ENCODE data around the gene IGFN1. TPM values are rescaled to one million over a fixed set of nuclear protein-coding genes. Genes with fewer than 3 reads are reported as not detected.
A peak's percentile ranks its signal among the peaks of the same experiment; 100 is the strongest.

IGFN1 gene
- total RNA-seq, 1 donor: under 0.01 TPM

DNA sequence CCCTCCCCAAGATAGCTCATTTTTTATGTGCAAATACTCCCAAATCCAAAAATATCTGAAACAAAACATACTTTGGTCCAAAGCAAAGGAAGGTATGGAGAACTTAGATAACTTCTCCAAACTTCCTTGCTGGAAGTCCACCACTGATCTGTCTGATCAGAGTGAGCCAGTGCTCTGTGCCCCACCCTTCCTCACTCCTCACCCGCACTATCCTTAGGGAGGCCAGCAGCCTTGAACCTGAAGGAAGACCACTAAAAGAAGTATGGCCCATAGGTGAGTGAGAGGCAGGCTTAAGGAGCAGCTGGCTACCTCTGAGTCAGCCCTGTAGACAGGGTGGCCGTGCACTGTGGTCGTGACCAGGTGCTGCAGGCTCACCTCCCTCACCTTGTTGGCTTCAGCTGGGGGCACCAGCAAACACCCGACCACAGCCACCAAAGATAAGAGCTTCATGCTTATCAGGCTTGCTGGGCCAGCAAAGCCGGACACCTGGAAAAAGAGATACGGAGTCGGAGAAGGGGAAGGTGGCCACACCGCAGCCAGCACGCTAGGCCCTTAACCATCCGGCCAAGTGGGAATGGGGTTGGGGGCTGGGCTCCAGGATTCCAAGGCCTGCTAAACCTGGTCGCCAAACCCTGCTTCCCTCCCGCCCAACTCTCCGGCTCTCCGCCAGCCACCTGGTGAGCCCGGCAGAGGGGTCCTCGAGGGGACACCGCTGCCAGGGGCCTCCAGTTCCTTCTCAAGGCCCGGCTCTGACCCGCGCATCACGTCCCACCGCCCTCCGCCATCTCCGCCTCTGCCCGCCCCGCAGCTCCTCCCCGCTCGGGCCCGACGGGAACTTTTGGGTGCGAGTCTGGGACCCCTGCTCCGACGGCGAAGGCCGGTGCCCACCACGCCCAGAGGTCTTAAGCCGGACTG, 36.9 kb upstream of the IGFN1 start:
- peaks cover 30% of the 10 kb centered on the region for H3K36me3 ChIP-seq (ENCODE audit: insufficient read depth, low read length)
- peak; percentile 82 for DNase-seq (ENCODE audit: insufficient read length, low spot score, missing footprints)
- H3K4me1 ChIP-seq (ENCODE audit: insufficient read depth, low read length): peaks cover 13% of the 10 kb centered on the region
- peaks cover 13% of the 10 kb centered on the region for H3K27me3 ChIP-seq (ENCODE audit: insufficient read depth, low read length)
- H3K4me2 ChIP-seq (ENCODE audit: insufficient read depth, low read length): peak overlapping the region; percentile 96
- TF ChIP-seq, protein P1, sequence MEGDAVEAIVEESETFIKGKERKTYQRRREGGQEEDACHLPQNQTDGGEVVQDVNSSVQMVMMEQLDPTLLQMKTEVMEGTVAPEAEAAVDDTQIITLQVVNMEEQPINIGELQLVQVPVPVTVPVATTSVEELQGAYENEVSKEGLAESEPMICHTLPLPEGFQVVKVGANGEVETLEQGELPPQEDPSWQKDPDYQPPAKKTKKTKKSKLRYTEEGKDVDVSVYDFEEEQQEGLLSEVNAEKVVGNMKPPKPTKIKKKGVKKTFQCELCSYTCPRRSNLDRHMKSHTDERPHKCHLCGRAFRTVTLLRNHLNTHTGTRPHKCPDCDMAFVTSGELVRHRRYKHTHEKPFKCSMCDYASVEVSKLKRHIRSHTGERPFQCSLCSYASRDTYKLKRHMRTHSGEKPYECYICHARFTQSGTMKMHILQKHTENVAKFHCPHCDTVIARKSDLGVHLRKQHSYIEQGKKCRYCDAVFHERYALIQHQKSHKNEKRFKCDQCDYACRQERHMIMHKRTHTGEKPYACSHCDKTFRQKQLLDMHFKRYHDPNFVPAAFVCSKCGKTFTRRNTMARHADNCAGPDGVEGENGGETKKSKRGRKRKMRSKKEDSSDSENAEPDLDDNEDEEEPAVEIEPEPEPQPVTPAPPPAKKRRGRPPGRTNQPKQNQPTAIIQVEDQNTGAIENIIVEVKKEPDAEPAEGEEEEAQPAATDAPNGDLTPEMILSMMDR (IDR thresholded peaks at IDR 0.05; ENCODE audit: extremely low read depth, low read depth, low read length): no peak
- peaks cover 9% of the 10 kb centered on the region for H3K79me2 ChIP-seq (ENCODE audit: insufficient read depth, low read length)
- H3K9me3 ChIP-seq (ENCODE audit: low read depth, low read length): no peaks in the 10 kb centered on the region
- peak overlapping the region; percentile 65 for H3K27ac ChIP-seq (ENCODE audit: low read depth, low read length)
- peaks cover 4% of the 10 kb centered on the region for H4K20me1 ChIP-seq (ENCODE audit: insufficient read depth, low read length)
- H3K4me3 ChIP-seq (ENCODE audit: insufficient read depth, low read length): peak overlapping the region; percentile 91
- peak overlapping the region; percentile 99 for H2AFZ ChIP-seq (ENCODE audit: low read length)

DNA sequence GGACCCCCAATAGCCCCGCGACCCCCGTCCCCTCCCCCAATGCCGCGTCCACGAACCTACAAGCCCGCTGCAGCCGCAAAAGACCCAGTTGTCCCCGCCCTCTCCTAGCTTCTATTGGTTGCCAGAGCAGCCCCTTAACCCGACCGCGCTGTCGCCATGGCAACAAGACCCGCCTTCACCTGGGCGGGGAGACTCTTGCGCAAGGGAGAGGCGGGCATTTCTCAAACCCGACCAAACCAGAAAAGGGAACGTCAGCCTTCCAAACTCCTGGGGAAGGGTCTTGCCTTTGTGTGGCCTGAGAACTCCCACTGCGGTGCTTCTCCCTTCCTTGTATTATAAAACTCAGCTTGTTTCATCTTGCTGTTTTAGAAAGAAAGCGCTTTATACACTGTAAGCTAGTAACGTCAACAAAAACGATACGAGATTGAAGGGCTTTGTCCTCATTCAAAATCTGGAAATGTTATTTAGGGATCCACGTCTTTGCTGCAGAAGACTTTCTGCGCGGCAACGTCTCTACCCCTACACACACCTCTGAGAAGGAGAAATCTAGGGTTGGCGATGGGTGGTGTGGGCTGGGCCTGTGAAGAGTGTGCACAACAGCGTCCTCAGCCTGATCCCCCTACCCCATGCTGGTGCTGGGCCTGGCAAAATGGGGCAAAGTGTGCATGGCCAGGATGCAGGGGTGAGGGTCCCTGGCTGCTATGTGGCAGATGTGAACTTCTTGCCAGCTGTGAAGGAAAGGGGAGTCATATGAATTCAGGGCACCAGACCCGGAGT, 36.0 kb upstream of the IGFN1 start, which contains the start of gene TMEM9:
Gene TMEM9 (minus strand): TSS at position 86 of the 777 bp plus-strand sequence. CDS start 551 bp downstream, outside the sequence.
- DNase-seq (ENCODE audit: insufficient read length, low spot score, missing footprints): peak; percentile 99
- TF ChIP-seq, protein P1 (IDR thresholded peaks at IDR 0.05; ENCODE audit: extremely low read depth, low read depth, low read length): no peak
- Histone ChIP-seq H3K9me3 (ENCODE audit: low read depth, low read length) (no peaks in the 10 kb centered on the region), H3K27ac (ENCODE audit: low read depth, low read length) (peak within 1 kb of the TSS; percentile 88), H3K4me3 (ENCODE audit: insufficient read depth, low read length) (peak within 1 kb of the TSS; percentile 91), H3K4me2 (ENCODE audit: insufficient read depth, low read length) (peak within 1 kb of the TSS; percentile 96), H3K27me3 (ENCODE audit: insufficient read depth, low read length) (peaks cover 16% of the 10 kb centered on the region), H4K20me1 (ENCODE audit: insufficient read depth, low read length) (peaks cover 2% of the 10 kb centered on the region), H3K36me3 (ENCODE audit: insufficient read depth, low read length) (peaks cover 23% of the 10 kb centered on the region), H3K4me1 (ENCODE audit: insufficient read depth, low read length) (peaks cover 13% of the 10 kb centered on the region), H2AFZ (ENCODE audit: low read length) (peak within 1 kb of the TSS; percentile 99), H3K79me2 (ENCODE audit: insufficient read depth, low read length) (peaks cover 9% of the 10 kb centered on the region)

DNA sequence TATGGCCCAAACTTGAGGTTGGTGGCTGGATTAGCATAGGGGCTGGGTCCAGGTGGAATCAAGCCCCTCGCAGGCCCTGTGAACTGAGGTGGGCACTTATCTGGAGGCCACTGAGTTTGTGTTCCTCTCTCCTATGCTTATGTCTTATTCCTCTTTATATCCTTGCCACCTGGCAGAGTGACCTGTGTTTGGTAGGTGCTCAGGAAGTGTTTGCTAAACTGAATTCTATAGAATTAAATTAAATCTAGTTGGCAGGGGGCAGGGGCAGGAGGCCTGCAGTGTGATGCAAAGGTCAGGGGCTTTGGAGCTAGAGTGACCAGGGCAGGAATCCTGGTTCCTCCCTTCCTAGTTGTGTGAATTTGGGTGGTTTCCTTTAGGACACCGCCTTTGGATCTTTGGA, 35.3 kb upstream of the IGFN1 start:
- Histone ChIP-seq H3K9me3 (ENCODE audit: low read depth, low read length) (no peaks in the 10 kb centered on the region), H2AFZ (ENCODE audit: low read length) (no peak overlapping the region), H3K4me2 (ENCODE audit: insufficient read depth, low read length) (no peak overlapping the region), H3K4me1 (ENCODE audit: insufficient read depth, low read length) (peaks cover 13% of the 10 kb centered on the region), H4K20me1 (ENCODE audit: insufficient read depth, low read length) (no peaks in the 10 kb centered on the region), H3K79me2 (ENCODE audit: insufficient read depth, low read length) (peaks cover 9% of the 10 kb centered on the region), H3K4me3 (ENCODE audit: insufficient read depth, low read length) (no peak overlapping the region), H3K36me3 (ENCODE audit: insufficient read depth, low read length) (peaks cover 15% of the 10 kb centered on the region), H3K27me3 (ENCODE audit: insufficient read depth, low read length) (peaks cover 16% of the 10 kb centered on the region), H3K27ac (ENCODE audit: low read depth, low read length) (no peak overlapping the region)
- no peak for DNase-seq (ENCODE audit: insufficient read length, low spot score, missing footprints)
- TF ChIP-seq, protein P1 (IDR thresholded peaks at IDR 0.05; ENCODE audit: extremely low read depth, low read depth, low read length): no peak

Data from osteoblast (primary cell).